Liver (tissue), 3 donors: ENCODE data around the gene SH3RF3.

Experiments
- MAX ChIP-seq: IDR thresholded peaks from 2 replicates; pipeline ENCODE4 v1.6.1; 2016; ENCODE audit warnings: antibody characterized with exemption
- RAD21 ChIP-seq, 2 donors: IDR thresholded peaks; 2 replicates each; pipeline ENCODE4 v1.6.1; 2016; ENCODE audit warnings: antibody characterized with exemption in 2 of 2, mild to moderate bottlenecking in 2 of 2
- SP1 ChIP-seq: IDR thresholded peaks from 2 replicates; pipeline ENCODE4 v1.6.1; 2018; ENCODE audit warnings: antibody characterized with exemption, mild to moderate bottlenecking
- TAF1 ChIP-seq: conservative IDR thresholded peaks from 2 replicates; pipeline ENCODE4 v1.6.1; 2016; ENCODE audit warnings: antibody characterized with exemption, mild to moderate bottlenecking
- TF ChIP-seq, protein P1 (sequence below): fragments of 150-350 bp; IDR thresholded peaks from 2 replicates; pipeline ENCODE4 v1.5.1; 2017; ENCODE audit warnings: improper control_type of control experiment, low read depth, low read length; ENCODE audit not compliant: missing input control
- TF ChIP-seq, protein P2 (sequence below): IDR thresholded peaks from 2 replicates; pipeline ENCODE4 v1.6.1; 2016; ENCODE audit warnings: antibody characterized with exemption
- donor health status: healthy.
- donor health status: healthy.

DNA sequence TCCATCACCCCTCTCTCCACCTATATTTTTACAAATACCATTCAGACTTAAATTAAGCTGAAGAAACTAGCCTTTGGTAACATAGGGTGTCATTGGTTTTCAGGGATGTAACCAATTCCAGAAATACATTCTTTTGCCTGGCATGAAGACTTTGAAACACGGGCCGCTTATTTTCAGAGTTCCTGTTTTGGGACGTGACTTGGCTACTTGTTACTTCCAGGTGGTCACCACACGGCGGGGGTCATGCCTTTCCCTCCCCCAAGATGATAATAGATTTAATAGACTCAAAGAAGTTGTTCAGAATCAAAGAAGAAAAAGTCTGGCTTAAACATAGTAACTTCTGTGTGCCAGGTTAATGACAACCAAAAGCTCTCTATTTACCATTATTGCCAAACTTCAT, 374.2 kb downstream of the SH3RF3 start:
- TF ChIP-seq, protein P1, sequence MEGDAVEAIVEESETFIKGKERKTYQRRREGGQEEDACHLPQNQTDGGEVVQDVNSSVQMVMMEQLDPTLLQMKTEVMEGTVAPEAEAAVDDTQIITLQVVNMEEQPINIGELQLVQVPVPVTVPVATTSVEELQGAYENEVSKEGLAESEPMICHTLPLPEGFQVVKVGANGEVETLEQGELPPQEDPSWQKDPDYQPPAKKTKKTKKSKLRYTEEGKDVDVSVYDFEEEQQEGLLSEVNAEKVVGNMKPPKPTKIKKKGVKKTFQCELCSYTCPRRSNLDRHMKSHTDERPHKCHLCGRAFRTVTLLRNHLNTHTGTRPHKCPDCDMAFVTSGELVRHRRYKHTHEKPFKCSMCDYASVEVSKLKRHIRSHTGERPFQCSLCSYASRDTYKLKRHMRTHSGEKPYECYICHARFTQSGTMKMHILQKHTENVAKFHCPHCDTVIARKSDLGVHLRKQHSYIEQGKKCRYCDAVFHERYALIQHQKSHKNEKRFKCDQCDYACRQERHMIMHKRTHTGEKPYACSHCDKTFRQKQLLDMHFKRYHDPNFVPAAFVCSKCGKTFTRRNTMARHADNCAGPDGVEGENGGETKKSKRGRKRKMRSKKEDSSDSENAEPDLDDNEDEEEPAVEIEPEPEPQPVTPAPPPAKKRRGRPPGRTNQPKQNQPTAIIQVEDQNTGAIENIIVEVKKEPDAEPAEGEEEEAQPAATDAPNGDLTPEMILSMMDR, result no peak
- no peak for TF ChIP-seq SP1
- no peak for TF ChIP-seq MAX
- TF ChIP-seq TAF1, result no peak
- TF ChIP-seq, protein P2, sequence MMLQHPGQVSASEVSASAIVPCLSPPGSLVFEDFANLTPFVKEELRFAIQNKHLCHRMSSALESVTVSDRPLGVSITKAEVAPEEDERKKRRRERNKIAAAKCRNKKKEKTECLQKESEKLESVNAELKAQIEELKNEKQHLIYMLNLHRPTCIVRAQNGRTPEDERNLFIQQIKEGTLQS, result no peak
- TF ChIP-seq RAD21 (IDR thresholded peaks at IDR 0.05), result no peak
